HG02623 (cell line): ENCODE measurements around the gene PIGN.

Experiments used
- ATAC-seq: cut with Tn5 transposase; IDR thresholded peaks from one replicate; pipeline ENCODE4 v1.9.1; 2021; ENCODE audit warnings: moderate library complexity; ENCODE audit not compliant: unreplicated experiment

The PIGN gene

GRCh38 chr18:62023536-62023935, 163.3 kb downstream of the PIGN start:
- ATAC-seq: no peak

- ATAC-seq: no peak
Measured at GRCh38 chr18:62018759-62019041, 168.2 kb downstream of the PIGN start.

- ATAC-seq: no peak
Measured at GRCh38 chr18:62018034-62018758, 168.7 kb downstream of the PIGN start.

- no peak for ATAC-seq
Measured at GRCh38 chr18:62017618-62018017, 169.2 kb downstream of the PIGN start.

- ATAC-seq: no peak
Measured at GRCh38 chr18:62011416-62011815, 175.4 kb downstream of the PIGN start.

- ATAC-seq: no peak
Measured at GRCh38 chr18:62009521-62009920, 177.3 kb downstream of the PIGN start.

GRCh38 chr18:62001396-62001795, 185.5 kb downstream of the PIGN start:
- no peak for ATAC-seq

GRCh38 chr18:61998957-61999356, 187.9 kb downstream of the PIGN start:
- ATAC-seq: no peak

- ATAC-seq: no peak
Measured at GRCh38 chr18:61998335-61998734, 188.5 kb downstream of the PIGN start.

GRCh38 chr18:61995618-61996017, 191.2 kb downstream of the PIGN start:
- no peak for ATAC-seq

- no peak for ATAC-seq
Measured at GRCh38 chr18:61993831-61994230, 193.0 kb downstream of the PIGN start.

GRCh38 chr18:61992923-61993322, 193.9 kb downstream of the PIGN start:
- ATAC-seq: no peak

- no peak for ATAC-seq
Measured at GRCh38 chr18:61992285-61992684, 194.6 kb downstream of the PIGN start.

- no peak for ATAC-seq
Measured at GRCh38 chr18:61991836-61992235, 195.0 kb downstream of the PIGN start.

- ATAC-seq: no peak
Measured at GRCh38 chr18:61991201-61991600, 195.7 kb downstream of the PIGN start.
